Fibroblast of pulmonary artery (primary cell): ENCODE measurements around the gene POLR3F.

Source experiments
- DNase-seq: peaks from one replicate; pipeline ENCODE4 v3.0.0-alpha.2; 2010; ENCODE audit warnings: low read depth
- H3K4me3 ChIP-seq: replicated peaks from 2 replicates; pipeline ENCODE4 v1.5.1; 2011; ENCODE audit warnings: low read depth, mild to moderate bottlenecking, control low read depth, low read length, moderate library complexity
- CTCF ChIP-seq: IDR thresholded peaks from 2 replicates; pipeline ENCODE4 v1.5.1; 2011; ENCODE audit warnings: mild to moderate bottlenecking, control low read depth, low read length, inconsistent platforms; ENCODE audit errors: missing control alignments

Gene POLR3F

GRCh38 chr20:18436847-18437246 is 30.3 kb upstream of the POLR3F start:
- DNase-seq, result no peak

GRCh38 chr20:18440403-18440802 is 26.8 kb upstream of the POLR3F start:
- H3K4me3 ChIP-seq, result no peak overlapping the region
- no peak for DNase-seq
- no peak for TF ChIP-seq CTCF

More at GRCh38 chr20:18436847-18437246, 30.3 kb upstream of the POLR3F start:
- no peak overlapping the region for H3K4me3 ChIP-seq
- TF ChIP-seq CTCF, result no peak

GRCh38 chr20:18443886-18444285 is 23.3 kb upstream of the POLR3F start:
- TF ChIP-seq CTCF, result no peak
- peak; percentile 8 for DNase-seq

GRCh38 chr20:18456600-18456999 is 10.6 kb upstream of the POLR3F start:
- no peak for TF ChIP-seq CTCF
- no peak overlapping the region for H3K4me3 ChIP-seq
- DNase-seq, result no peak

More at GRCh38 chr20:18443886-18444285, 23.3 kb upstream of the POLR3F start:
- no peak overlapping the region for H3K4me3 ChIP-seq

- TF ChIP-seq CTCF, result no peak
- no peak overlapping the region for H3K4me3 ChIP-seq
- DNase-seq, result no peak
These were observed 1.5 kb upstream of the POLR3F start for GRCh38 chr20:18465536-18466200.

- TF ChIP-seq CTCF, result no peak
- DNase-seq, result no peak
- peak overlapping the region; percentile 98 for H3K4me3 ChIP-seq
These were observed 656 bp upstream of the POLR3F start for GRCh38 chr20:18466574-18466893.

GRCh38 chr20:18477218-18477617 is 10.0 kb downstream of the POLR3F start:
- TF ChIP-seq CTCF, result no peak
- DNase-seq, result no peak
- no peak overlapping the region for H3K4me3 ChIP-seq
